Choroid plexus epithelial cell (primary cell): ENCODE results near the gene PSMD8.
A peak's percentile ranks its signal among the peaks of the same experiment; 100 is the strongest.
"Not testable (repeated sequence)": the region's sequence is repeated elsewhere in the genome, so short reads cannot be mapped to it uniquely, and the experiment has no call there.

Experiments used
- DNase-seq: peaks from one replicate; pipeline ENCODE4 v3.0.0-alpha.2; 2010; ENCODE audit warnings: low read depth
- H3K4me3 ChIP-seq: 2 replicates; pipeline ENCODE4 v1.5.1; 2011; ENCODE audit warnings: low read depth, mild to moderate bottlenecking, control low read depth, low read length, moderate library complexity
- TF ChIP-seq, protein P1 (sequence below): conservative IDR thresholded peaks from 2 replicates; pipeline ENCODE4 v1.5.1; 2011; ENCODE audit warnings: low read depth, mild to moderate bottlenecking, control low read depth, inconsistent platforms, low read length, moderate library complexity

The PSMD8 gene

DNA sequence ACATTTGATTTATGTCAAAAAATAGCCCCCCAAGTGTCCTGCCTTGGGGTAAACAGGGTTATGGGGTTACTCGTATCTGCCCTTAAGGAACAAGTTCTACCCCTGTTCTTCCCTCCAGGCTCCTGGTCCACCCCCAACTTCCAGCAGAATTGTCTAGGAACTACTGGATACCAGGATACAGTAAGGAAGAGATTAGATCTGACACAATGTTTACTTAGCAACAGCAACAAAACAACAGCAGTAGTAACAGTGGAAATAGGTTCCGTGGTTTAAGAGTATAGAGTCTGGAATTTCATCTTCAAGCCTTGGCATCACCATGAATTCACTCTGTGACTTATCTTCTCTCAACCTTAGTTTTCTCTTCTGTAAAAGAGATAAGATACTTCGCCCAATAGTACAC lies 26.8 kb downstream of the PSMD8 start:
- peak; percentile 34 for DNase-seq
- TF ChIP-seq, protein P1, sequence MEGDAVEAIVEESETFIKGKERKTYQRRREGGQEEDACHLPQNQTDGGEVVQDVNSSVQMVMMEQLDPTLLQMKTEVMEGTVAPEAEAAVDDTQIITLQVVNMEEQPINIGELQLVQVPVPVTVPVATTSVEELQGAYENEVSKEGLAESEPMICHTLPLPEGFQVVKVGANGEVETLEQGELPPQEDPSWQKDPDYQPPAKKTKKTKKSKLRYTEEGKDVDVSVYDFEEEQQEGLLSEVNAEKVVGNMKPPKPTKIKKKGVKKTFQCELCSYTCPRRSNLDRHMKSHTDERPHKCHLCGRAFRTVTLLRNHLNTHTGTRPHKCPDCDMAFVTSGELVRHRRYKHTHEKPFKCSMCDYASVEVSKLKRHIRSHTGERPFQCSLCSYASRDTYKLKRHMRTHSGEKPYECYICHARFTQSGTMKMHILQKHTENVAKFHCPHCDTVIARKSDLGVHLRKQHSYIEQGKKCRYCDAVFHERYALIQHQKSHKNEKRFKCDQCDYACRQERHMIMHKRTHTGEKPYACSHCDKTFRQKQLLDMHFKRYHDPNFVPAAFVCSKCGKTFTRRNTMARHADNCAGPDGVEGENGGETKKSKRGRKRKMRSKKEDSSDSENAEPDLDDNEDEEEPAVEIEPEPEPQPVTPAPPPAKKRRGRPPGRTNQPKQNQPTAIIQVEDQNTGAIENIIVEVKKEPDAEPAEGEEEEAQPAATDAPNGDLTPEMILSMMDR: no peak
- H3K4me3 ChIP-seq: no peak overlapping the region

DNA sequence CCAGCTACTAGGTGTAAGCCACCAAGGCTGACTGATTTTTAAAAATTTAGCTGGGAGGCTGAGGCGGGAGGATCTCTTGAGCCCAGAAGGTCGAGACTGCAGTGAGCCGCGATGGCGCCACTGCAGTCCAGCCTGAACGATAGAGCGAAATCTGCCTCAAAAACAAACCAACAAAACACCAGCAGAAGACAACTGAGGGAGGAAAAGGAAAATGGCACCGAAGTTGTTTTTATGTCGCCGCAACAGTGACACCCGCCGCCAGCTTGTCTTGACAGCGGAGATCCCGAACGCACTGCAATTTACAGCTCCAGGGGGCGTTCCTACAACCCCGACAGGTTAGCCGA lies 28.2 kb downstream of the PSMD8 start:
- TF ChIP-seq, protein P1: no peak
- DNase-seq: no peak
- H3K4me3 ChIP-seq: peak overlapping the region; percentile 52

DNA sequence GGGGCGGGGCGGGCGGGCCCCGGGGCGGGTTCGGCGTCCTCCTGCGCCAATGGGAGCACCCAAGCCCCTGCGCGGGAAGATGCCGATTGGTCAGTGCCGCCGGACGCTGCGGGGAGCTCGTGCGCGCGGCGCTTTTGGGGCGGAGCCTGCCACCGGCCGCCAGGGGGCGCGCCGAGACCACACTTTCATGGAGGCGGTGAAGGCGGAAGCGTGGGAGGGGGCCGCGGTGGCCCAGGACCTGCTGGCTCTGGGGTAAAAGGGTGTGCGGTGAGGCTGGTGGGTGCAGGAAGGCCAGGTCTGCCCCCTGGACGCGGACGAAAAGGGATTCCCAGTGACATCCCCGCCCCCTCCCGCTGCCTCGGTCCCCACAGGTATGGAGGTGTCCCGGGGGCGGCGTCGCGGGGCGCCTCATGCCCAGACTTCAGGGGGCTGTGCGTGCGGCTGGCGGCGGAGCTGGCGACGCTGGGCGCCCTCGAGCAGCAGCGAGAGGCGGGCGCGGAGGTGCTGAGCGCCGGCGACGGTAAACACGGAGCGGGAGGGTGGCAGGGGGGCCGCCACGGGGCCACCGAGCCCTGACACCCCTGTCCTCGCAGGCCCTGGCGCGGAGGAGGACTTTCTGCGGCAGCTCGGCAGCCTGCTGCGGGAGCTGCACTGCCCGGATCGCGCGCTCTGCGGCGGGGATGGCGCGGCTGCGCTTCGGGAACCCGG lies 28.8 kb downstream of the PSMD8 start, which contains the start of gene FAM98C:
Gene FAM98C, plus strand, starts transcription at position 127 of the 708 bp plus-strand sequence. Its CDS starts 61 bp downstream, at position 188.
- H3K4me3 ChIP-seq: peak within 1 kb of the TSS; percentile 90
- TF ChIP-seq, protein P1: peak; percentile 71
- peak; percentile 97 for DNase-seq

DNA sequence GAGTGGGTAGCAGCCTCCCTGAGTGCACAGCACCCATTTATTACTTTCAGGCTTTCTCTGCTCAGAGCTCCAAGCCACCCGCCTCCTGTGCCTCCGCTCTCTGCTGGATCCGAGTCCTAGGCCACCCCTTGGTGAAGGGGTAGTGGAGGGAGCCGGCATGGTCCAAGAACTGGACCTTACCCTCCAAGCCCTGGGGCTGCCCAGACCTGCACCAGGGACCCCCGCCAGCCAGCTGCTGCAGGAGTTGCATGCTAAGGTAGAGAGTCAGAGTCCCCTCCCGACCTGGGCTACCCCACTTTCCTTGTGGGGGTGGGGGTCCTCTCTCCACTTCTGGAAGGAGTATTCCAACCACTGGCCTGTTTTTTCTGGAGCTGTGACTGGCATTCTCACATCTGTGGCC lies 30.5 kb downstream of the PSMD8 start:
- H3K4me3 ChIP-seq: no peak overlapping the region
- no peak for DNase-seq
- TF ChIP-seq, protein P1: no peak

DNA sequence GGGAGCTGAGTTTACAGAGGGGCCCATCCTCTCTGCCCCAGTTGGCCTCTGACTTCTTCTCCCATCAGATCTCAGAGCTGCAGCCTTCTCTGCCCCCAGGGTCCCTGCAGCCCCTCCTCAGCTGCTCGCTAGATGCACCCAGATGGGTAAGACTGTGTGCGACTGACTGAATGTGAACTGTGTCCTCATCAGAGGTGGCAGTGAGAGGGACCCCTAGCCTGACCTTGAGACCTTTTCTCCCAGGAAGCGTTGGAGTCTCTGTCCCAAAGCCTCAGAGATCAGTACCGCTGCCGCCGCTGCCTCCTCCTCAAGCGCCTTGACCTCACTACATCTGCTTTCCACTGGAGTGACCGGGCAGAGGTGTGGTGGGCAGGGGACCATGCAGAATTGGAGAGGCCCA lies 30.9 kb downstream of the PSMD8 start:
- no peak overlapping the region for H3K4me3 ChIP-seq
- no peak for DNase-seq
- TF ChIP-seq, protein P1: no peak

DNA sequence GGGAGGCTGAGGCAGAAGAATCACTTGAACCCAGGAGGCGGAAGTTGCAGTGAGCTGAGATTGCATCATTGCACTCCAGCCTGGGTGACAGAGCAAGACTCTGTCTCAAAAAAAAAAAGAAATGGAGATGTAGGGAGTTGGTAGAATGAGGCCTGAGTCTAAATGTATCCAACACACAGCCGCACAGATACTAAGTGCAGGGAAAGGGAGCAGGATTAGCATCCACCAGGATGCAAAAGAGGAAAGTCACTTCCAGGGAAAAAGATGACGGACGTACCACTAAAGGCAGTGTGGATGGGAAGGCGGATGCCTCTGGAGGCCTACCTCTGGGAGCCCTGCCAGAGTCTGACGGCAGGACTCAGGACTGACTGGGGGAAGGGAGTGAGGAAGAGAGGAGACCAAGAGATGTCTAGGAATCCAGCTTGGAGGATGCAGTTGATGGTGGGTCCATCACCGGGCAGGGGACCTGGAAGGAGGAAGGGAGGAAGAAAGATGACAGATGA lies 35.3 kb downstream of the PSMD8 start:
- TF ChIP-seq, protein P1: no peak

DNA sequence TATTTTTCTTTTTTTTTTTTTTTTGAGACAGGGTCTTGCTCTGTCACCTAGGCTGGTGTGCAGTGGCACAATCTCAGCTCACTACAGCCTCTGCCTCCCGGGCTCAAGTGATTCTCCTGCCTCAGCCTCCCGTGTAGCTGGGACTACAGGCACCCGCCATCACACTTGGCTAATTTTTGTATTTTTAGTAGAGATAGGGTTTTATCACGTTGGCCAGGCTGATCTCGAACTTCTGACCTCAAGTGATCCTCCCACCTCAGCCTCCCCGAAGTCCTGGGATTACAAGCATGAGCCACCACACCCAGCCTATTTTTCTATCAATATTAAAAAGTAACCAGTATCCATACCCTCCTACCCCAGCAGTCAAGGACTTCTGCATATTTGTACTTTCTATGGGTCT lies 36.0 kb downstream of the PSMD8 start:
- DNase-seq, H3K4me3 ChIP-seq: not testable (repeated sequence)

More for the DNA sequence above, 35.3 kb downstream of the PSMD8 start:
- peak; percentile 64 for DNase-seq
- no peak overlapping the region for H3K4me3 ChIP-seq
